ENCODE data around the gene KCNQ1. TPM values are rescaled to one million over a fixed set of nuclear protein-coding genes. Genes with fewer than 3 reads are reported as not detected.

The KCNQ1 gene
- total RNA-seq, 1 donor from 2014 or later = 8.5 TPM

DNA sequence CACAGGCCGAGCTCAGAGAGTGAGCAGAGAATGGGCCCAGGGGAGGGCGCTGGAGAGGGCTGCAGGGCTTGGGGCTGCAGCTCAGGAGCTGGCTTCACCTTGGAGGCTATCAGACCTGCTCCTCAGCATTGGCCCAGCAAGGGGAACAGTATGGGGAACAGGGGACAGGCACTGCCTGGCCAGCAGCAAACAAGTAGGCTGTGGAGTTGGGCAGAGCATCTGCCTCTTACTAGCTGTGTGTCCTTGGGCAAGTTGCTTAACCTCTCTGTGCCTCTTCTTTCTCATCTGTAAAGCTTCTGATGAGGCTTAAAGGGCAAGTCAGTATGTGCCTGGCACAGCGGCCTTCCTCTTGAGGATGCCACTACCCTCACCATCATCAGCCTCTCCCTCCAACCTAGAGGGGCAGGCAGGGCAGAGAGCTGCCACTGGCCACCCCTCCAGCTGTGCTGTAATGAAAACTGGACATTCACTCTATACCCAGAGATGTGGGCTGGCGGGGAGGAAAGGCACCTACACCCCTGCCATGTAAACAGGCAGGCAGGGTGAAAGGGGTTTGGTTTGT is 448.2 kb downstream of the KCNQ1 start:
- Mint-ChIP-seq H3K9me3 (no peaks in the 10 kb centered on the region), H3K36me3 (no peaks in the 10 kb centered on the region), H3K4me1 (peaks cover 16% of the 10 kb centered on the region), H3K4me3 (peak overlapping the region; percentile 70), H3K27me3 (ENCODE audit: low read depth) (no peaks in the 10 kb centered on the region), H3K27ac (peak overlapping the region; percentile 43)
- DNase-seq (ENCODE audit: low spot score in 2 of 2, unreplicated experiment in 2 of 2) = no peak
- TF ChIP-seq, protein P1, sequence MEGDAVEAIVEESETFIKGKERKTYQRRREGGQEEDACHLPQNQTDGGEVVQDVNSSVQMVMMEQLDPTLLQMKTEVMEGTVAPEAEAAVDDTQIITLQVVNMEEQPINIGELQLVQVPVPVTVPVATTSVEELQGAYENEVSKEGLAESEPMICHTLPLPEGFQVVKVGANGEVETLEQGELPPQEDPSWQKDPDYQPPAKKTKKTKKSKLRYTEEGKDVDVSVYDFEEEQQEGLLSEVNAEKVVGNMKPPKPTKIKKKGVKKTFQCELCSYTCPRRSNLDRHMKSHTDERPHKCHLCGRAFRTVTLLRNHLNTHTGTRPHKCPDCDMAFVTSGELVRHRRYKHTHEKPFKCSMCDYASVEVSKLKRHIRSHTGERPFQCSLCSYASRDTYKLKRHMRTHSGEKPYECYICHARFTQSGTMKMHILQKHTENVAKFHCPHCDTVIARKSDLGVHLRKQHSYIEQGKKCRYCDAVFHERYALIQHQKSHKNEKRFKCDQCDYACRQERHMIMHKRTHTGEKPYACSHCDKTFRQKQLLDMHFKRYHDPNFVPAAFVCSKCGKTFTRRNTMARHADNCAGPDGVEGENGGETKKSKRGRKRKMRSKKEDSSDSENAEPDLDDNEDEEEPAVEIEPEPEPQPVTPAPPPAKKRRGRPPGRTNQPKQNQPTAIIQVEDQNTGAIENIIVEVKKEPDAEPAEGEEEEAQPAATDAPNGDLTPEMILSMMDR (IDR thresholded peaks at IDR 0.05; ENCODE audit: unreplicated experiment) = no peak

DNA sequence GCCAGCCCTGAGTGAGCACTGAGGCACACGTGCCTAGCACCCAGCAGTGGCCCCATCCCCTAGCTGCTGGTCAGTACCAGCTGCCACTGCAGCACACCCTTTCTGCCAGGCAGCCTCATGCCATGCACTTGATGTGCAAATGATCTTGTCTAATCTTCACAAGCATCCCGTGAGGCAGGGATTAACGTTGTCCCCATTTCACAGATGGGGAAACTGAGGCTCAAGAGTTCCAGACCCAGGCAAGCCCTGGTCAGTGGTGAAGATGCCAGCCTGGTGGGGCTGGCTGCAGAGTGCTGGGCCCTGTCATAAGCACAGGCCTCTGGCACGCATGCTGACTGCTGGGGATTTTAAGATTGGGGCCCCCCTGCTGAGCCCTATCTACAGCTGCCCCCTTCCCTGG is 449.1 kb downstream of the KCNQ1 start:
- Mint-ChIP-seq H3K27me3 (ENCODE audit: low read depth) (no peaks in the 10 kb centered on the region), H3K36me3 (no peaks in the 10 kb centered on the region), H3K27ac (no peak overlapping the region), H3K9me3 (no peaks in the 10 kb centered on the region), H3K4me3 (no peak overlapping the region), H3K4me1 (peaks cover 13% of the 10 kb centered on the region)
- no peak for DNase-seq (ENCODE audit: low spot score in 2 of 2, unreplicated experiment in 2 of 2)
- TF ChIP-seq, protein P1 (IDR thresholded peaks at IDR 0.05; ENCODE audit: unreplicated experiment) = no peak

DNA sequence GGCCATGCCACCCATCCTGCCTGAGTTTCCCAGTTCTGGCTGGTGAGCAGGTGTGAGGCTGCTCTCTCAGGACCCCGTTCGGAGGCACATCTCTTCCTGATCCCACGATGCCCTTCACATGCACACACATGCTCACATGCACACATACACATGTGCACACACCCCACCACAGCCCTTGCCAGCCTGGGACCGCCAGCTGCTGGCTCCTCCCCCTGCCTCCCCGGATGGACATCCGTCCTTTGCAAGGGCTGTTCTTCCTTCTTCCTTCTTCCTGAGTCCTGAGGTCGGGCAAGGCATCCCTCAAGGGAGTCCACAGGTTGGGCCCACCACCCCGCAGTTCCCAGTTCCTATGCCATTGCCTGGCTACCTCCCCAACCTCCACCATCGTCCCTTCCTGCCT is 451.2 kb downstream of the KCNQ1 start:
- no peaks in the 10 kb centered on the region for H3K27me3 Mint-ChIP-seq (ENCODE audit: low read depth)
- DNase-seq (ENCODE audit: low spot score in 2 of 2, unreplicated experiment in 2 of 2) = no peak
- H3K27ac Mint-ChIP-seq = no peak overlapping the region
- H3K4me1 Mint-ChIP-seq = peaks cover 19% of the 10 kb centered on the region
- no peaks in the 10 kb centered on the region for H3K36me3 Mint-ChIP-seq
- no peak overlapping the region for H3K4me3 Mint-ChIP-seq
- no peaks in the 10 kb centered on the region for H3K9me3 Mint-ChIP-seq
- TF ChIP-seq, protein P1 (IDR thresholded peaks at IDR 0.05; ENCODE audit: unreplicated experiment) = no peak

DNA sequence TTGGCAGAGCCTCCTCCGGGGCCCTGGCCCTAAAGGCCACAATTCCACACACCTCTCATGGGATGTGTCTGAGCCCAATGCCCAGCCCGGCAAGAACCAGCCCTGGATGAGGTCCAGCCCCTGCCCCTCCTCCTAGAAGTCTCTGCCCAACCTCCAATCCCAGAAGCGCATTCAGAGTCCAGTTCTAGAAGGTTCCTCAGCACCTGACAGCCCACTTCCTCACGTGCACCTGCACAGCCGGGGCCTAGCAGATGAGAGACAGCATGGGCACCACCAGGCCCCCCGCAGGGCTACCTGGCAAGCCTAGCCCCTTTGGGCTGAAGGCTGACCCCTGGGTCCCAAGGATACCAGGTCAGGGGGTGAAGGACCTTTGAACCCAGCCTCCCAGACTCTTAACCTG is 452.2 kb downstream of the KCNQ1 start:
- H3K27me3 Mint-ChIP-seq (ENCODE audit: low read depth) = no peaks in the 10 kb centered on the region
- H3K9me3 Mint-ChIP-seq = no peaks in the 10 kb centered on the region
- no peak overlapping the region for H3K27ac Mint-ChIP-seq
- TF ChIP-seq, protein P1 (IDR thresholded peaks at IDR 0.05; ENCODE audit: unreplicated experiment) = no peak
- no peak for DNase-seq (ENCODE audit: low spot score in 2 of 2, unreplicated experiment in 2 of 2)
- no peak overlapping the region for H3K4me3 Mint-ChIP-seq
- H3K4me1 Mint-ChIP-seq = peaks cover 12% of the 10 kb centered on the region
- H3K36me3 Mint-ChIP-seq = no peaks in the 10 kb centered on the region

DNA sequence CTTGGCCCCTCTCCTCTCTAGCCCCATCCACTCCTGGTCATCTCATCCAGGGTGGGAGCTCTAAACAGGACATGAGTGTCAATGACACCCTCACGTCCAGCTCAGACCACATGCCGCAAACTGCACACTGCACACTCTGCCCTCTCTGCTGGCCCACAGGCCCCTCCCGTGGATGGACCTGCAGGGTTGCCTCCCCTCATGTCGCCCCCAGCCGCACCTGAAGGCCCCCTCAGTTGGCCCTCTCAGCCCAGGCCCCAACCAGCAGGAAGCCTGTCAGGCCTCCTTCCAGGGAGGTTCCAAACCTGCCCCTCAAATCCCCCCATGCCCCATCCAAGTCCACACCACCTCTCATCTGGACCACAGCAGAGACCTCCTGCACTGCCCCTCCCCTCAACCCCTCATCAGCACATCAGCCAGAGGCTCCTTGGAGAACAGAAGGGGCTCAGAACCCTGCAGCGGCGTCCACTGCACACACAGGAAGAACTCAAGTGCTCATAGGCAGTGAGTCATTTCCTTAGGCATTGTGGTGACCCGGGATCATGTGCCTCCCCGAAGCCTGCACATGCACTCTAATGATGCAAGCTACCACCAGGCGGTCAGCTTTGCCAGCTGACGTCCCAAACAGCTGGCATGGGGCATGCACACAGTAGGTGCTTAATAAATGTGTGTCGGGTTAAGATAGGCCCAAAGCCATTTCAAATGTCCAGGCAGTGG is 453.7 kb downstream of the KCNQ1 start:
- H3K4me1 Mint-ChIP-seq = peaks cover 8% of the 10 kb centered on the region
- no peaks in the 10 kb centered on the region for H3K9me3 Mint-ChIP-seq
- TF ChIP-seq, protein P1 (IDR thresholded peaks at IDR 0.05; ENCODE audit: unreplicated experiment) = no peak
- no peak overlapping the region for H3K27ac Mint-ChIP-seq
- no peak for DNase-seq (ENCODE audit: low spot score in 2 of 2, unreplicated experiment in 2 of 2)
- H3K27me3 Mint-ChIP-seq (ENCODE audit: low read depth) = no peaks in the 10 kb centered on the region
- no peak overlapping the region for H3K4me3 Mint-ChIP-seq
- no peaks in the 10 kb centered on the region for H3K36me3 Mint-ChIP-seq

Other genes with a start within 250 kb of the KCNQ1 start
- 0.36 to 0.58 TPM (median 0.49 TPM) in 3 replicates for gene ASCL2, start 174.4 kb upstream of the KCNQ1 start, total RNA-seq
- gene C11orf21, start 143.1 kb upstream of the KCNQ1 start, total RNA-seq = 0.25 to 0.29 TPM (median 0.27 TPM) in 3 replicates
- gene TSPAN32, start 143.0 kb upstream of the KCNQ1 start, total RNA-seq = 0.94 to 1.8 TPM (median 1.2 TPM) in 3 replicates
- 409 to 415 TPM (median 410 TPM) in 3 replicates for gene CD81, start 67.7 kb upstream of the KCNQ1 start, total RNA-seq
- gene TSSC4, start 44.3 kb upstream of the KCNQ1 start, total RNA-seq = 79.3 to 84.7 TPM (median 82.2 TPM) in 3 replicates
- gene TRPM5, start 494 bp upstream of the KCNQ1 start, total RNA-seq = 6.9 to 7.7 TPM (median 7.2 TPM) in 3 replicates